Activated T-cell treated with anti-CD3 and anti-CD28 coated beads for 1 hour (primary cell): ENCODE results near the gene PPP3R1.

Experiments used
- DNase-seq: peaks from one replicate; pipeline ENCODE4 v3.0.0-alpha.2; 2020; ENCODE audit warnings: low read depth

Gene PPP3R1, protein sequence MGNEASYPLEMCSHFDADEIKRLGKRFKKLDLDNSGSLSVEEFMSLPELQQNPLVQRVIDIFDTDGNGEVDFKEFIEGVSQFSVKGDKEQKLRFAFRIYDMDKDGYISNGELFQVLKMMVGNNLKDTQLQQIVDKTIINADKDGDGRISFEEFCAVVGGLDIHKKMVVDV

DNA sequence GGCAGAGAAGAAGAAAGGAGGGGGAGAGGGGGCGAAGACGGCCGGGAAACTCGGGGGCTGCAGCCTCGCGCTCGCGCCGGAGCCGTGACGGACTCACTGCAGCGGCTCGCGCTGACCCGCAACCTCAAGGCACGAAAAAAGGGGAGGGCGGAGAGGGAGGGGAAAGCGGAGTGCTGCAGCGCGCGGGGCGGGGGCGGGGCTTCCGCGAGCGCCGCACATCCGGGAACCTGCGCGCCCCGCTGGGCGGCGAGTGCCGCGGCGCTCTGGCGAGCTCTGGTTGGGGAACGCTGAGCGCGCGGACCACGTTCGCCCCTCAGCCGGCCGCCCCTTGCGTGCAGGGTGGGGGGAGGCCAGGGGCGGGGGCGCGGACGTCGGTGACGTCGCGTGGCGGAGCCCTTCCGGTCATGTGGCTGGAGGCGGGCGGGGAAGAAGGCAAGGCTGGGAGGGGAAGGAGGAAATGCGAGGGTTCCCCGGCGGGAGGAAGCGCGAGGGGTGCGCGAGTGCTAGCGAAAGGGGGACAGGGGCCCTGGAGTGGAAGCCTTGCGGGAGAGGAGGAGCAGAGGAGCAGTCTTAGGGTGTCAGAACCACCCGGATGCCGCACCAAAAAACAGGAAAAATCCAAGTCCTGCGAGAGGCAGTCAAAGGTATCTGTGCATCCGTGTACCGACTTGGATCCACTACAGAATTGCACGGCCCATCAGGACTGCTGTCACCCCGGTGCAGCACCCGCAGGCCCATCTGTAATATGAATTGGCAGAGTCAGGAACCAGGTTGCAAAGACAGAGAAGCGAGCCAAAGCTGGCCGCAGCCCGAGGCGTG is at the start of gene PPP3R1:
TSS of gene PPP3R1 (minus strand) at position 133 of the 819 bp plus-strand sequence. CDS start 405 bp downstream, outside the sequence.
- DNase-seq = peak; percentile 87

DNA sequence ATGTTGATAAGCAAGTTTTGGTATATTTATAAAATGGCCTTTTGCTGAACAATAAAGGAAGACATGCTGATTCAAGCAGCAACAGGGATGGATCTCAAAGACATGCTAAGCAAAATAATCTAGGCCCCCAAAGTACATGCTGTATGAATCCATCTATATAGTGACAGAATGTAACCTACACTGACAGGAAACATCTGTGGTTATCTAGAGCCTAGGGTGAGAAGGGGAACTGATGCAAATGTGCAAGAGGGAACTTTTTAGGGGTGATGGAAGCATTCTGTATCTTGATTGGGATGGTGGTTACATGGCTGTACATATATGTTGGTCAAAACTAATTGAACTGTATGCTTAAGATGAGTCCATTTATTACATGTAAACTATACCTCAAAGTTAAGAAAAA is 43.2 kb upstream of the PPP3R1 start:
- no peak for DNase-seq

DNA sequence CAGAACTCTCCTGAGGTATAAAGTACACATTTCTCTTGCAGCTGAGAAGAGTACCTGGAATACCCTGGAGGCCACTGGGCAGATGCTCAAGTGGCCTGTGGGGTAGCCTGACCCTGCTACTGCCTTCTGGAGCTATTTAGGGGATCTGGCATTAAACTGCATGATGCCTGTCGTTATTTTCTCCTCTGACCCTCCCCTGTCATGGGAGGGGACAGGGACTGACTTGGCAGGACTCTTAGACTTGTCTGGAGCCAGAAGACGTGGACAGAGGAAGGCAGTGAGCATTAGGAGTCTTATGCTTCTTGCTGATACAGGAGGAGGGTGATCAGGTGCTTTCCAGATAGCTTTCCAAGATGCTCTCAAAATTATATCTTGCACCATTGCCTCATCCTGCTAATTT is 42.6 kb upstream of the PPP3R1 start:
- no peak for DNase-seq

DNA sequence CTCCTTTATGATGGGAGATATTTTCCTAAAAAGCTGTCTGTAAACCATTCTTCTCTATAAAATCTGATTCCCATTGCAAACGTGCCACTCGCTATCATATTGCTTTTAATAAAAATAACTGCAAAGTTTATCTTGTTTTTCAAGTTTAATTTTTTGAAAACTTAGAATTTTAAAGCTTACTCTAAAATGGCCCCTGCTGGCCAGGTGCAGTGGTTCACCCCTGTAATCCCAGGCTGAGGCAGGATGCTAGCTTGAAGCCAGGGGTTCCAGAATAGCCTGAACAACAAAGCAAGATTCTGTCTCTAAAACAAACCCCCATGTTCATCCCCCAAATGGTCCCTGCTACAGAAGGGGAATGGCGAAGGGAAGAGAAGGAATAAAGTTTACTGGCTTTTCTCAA is 41.9 kb upstream of the PPP3R1 start:
- no peak for DNase-seq

DNA sequence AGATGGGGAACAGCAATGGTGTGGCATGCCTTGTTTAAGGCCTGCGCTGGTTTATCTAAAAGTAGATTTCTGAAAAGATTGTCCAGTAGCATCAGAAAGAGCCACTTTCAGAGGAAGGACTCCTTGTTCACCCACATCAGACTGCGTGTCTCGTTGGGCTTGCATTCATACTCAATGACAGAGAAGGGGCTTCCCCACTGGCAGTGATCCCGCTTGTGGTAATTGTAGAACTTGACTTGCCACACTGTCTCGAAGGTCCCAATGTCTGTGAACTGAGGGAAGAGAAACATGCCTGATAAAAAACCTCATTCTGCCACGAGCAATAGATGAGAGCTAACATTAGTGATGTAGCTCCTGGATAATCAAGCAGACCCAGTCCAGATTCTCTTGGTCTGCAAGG is 41.4 kb upstream of the PPP3R1 start:
- no peak for DNase-seq

DNA sequence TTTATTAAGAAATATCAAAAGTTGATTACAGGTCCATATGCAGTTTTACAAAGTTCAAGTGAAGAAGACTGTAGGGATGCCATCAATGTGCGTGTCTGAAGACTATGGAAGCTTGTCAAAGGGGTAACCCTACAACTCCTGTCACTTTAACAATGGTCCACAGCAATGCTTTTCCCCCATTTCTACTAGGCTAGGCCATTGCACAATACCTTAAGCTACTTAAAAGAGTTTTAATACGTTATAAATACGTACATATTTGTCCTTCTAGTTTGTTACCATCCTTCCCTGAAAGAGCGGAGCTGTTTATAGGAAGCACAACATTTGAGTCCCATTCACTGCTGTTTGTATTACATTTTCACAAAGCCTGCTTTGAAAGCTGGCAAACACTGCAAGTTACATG is 40.7 kb upstream of the PPP3R1 start:
- DNase-seq = no peak

DNA sequence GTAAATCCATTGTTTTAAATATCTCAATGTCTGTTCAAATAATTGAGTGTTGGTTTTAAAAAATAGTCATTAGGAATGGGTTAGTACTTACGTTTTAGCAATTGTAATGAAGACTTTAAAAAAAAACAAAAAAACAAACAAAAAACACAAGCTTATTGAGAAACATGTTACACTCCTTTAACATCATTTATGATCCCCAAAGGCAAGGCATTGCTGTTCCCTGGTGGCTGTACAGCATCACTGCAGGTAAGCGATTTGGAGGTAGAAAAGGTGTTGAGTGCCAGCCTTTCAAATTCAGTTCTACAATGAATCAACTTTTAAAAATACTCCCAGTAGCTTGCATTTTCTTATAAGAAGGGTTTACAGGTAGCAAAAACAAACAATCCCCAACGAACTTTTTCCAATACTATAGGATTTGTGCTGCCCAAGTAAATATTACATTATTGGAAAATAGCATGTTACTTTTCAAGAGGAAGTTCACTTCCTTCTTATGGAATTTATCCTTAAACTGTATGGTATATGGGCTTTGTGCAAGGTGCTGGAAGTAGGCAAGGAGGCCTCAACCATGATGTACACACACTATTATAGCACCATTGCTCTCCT is 39.9 kb upstream of the PPP3R1 start:
- peak; percentile 7 for DNase-seq

DNA sequence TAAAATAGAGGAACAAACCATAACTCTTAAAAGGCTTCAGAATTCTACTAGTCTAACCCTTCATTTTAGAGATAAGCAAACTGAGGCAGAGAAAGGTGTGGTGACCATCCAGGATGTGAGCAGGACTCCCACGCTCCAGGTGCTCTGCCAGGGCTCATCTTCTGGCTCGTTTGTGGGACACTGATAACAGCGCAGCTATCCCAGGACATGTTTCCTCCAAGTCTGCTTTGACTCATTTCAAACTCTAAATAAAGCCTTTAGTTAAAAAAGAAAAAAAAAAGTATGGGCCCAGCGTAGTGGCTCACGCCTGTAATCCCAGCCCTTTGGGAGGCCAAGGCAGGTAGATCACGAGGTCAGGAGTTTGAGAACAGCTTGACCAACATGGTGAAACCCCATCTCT is 39.0 kb upstream of the PPP3R1 start:
- no peak for DNase-seq

DNA sequence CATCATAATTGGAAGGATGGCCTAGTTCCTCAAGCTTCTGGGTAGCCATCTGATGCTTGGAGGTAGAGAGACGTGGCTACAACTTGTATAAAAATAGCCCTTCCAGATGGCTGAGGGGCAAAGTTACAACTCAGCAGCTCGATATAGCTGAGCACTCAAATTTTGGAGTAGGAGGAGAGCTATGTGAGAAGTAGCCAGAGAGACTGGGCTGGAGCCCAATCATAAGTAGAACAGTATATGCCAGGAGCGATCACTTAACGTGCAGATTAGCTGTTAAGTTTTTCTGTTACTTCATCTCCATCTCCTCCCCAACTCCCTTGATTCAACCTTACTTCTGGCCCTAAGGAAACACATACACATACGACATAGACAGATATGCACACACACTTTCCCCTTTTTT is 38.6 kb upstream of the PPP3R1 start:
- no peak for DNase-seq

DNA sequence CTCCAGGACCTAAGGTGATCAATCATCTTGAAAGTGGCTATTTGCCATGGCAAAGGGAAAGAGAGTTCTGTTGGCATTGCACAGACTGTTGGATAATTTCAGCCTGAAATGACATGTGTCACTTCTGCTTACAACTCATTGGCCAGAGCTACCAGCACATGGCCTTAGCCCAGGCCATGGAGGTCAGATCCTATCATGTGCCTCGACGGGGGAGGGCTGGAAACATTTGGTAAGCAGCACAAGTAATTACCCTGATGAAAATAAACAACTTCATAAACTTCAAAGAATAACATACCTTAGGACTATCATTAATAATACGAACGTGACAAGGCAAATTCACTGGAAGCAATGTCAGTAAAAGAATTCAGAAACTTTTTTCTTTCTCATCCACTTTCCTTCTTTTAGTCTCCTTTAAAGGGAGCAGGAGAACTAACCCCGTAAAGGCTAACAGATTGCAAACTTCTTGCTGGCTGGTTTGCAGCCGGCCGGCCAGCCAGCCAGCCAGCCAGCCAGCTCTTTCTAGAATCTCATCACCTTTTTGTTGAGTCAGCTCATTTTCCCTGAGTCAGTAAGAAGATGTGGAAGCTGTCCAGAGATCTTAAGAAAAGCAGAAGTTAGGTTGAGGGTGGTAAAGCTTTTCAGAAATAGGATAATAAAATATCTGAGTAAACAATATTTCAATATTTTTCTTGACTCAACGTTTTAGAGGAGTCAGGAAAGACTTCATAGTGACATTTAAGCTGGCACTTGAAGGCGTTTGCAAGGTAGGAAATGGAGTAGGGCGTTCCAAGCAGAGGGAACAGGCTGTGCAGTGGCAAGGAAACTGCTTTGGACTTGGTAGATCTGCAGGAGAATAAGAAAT is 35.5 kb upstream of the PPP3R1 start:
- DNase-seq = no peak

DNA sequence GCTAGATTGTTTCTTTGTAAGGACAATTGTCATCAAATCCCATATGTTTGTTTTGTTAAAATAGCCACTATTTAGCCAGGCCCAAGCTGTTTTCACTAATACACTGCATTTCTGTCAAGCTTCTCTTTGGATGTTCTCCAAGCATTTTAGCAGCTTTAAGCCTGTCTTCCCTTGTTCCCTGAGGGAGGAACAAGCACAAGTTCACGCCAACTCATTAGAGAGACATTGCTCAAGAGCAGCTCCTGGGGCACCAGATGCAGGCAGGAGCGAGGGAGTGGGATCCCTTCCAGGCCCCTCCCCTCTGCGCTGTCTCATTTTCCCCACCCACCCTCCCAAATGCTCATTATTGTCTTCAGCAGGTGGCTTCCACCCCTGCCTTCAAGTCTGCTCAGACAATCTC is 32.6 kb upstream of the PPP3R1 start:
- DNase-seq = no peak

DNA sequence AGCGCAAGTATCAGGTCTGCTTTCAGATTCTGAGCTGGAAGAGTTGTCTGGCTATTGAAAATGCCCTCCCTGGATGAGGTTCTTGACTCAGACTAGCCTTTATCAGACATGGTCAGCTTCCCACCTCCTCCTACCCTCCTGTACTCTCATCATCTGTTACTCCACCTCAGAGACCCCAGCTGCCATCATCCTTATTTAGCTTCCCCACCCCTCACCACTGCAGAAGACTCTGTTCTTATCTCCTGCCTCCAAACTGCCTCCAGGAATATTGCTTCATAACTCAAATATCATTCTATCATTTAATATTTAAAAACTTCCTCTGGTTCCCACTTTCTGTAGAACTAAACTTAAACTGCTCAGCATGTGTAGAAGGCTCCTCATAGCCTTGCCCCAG is 31.1 kb upstream of the PPP3R1 start:
- no peak for DNase-seq

DNA sequence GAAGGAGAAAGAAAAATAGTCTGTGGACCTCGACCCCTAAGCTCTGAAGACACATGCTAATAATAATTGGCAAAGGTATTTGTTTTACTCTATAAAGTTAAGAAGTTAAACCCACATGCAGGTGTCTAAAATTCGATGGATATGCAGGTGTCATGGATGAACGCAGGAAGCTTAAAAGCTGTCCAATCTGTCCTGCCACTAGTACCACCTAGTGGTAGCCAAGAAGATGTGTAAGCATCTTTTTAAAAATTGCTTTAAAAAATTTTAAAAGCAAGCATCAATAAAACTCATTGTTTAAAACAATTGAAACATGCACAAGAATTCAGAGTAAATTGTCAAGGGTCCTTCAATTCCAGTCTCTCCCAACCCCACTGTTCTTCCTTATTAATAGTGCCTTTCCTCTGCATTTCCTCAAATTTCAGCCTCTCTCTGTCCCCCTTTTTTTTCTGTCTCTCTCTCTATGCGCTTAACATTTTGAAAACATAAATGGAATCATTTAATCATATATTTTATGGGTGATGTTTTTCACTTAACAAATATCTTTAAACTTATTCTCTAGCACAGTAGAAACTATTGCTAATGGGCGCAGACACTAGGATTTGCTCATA is 30.6 kb upstream of the PPP3R1 start:
- DNase-seq = no peak

DNA sequence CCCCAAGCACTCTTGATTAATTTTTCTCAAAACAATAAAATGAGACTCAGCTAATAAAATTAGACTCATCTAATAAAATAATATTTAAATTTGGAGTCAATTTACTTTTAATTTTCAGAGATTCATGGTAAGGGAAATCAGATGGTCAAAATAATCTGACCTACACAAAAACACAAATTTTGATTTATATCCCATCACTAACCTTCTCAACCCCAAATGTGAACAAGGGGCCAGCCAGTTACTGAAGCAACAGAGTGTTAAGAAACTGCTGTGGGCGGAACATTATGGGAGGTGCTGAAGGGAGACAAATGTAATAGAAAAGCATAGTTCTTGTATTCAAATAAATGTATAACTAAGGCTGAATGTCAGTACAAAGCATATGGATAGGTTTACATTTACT is 28.5 kb upstream of the PPP3R1 start:
- DNase-seq = no peak

DNA sequence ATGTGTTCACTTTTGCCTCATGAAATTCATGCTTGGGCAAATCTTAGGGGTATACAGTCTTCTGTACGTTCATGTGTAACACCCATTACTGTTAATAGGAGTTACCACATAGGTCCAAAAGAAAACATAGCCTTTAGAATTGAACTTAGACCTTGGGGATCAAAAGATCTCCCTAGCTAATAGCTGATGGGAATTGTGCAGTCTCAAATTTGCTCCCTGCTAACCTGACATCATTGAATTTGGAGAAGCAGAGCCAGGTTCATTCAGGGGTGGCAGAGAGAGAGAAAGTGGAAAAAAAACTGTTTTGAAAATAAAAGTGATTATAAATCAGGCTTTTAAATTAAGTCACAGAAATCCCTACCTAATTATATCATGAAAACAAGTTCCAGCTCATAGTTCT is 28.0 kb upstream of the PPP3R1 start:
- no peak for DNase-seq

DNA sequence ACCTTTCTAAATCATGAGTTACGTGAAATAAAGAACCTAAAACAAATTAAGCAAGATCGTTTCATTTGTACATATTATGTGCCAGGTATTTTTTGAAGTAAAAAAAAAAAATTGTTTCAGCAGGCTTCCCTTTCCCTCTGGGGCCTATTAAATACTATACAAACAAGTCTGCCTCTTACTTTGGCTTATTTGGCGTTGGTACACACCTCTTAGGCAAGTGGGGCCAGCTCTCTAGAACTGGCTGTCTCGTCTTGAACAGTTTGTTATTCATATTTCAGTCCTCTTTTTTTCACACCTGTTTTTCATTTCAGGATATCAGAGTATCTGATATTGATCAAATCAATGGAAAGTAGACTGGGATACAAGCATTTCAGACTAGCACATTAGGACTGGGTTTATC is 27.4 kb upstream of the PPP3R1 start:
- DNase-seq = no peak

DNA sequence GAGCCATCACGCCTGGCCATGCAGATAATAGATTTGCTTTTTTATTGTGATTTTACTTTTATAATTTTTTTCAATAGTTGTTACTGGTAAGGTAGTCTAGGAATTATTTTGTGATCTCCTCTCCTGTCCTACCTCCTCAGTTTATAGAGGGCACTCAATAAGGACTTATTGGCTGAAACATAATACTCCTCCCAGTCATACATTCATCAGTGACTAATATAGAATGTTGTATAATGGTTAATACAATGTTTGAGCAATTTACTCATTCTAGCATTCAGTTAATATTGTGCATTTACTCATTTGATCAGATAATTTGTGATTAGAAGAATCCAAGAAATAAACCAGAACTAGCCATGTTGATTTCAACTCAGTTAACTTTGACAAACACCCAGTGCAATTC is 25.8 kb upstream of the PPP3R1 start:
- no peak for DNase-seq

DNA sequence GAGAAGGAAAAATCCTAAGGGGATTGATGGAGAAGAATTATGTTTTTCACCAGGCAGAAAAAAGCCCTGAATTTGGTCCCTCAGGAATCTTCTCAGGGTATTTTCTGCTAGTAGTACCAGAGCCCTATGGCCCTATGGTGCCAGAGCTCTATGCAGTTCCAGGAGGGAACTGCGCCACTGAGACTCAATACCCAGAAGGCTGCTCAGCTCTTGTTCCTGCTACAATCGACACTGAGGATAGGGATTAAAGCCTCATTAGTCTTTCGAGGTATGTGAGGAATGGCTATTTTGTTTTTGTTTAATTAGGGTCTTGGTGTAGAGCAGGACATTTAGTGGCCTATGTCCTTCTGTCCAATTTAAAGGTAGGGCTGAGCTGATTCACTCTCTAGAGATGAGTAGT is 21.7 kb upstream of the PPP3R1 start:
- DNase-seq = no peak

DNA sequence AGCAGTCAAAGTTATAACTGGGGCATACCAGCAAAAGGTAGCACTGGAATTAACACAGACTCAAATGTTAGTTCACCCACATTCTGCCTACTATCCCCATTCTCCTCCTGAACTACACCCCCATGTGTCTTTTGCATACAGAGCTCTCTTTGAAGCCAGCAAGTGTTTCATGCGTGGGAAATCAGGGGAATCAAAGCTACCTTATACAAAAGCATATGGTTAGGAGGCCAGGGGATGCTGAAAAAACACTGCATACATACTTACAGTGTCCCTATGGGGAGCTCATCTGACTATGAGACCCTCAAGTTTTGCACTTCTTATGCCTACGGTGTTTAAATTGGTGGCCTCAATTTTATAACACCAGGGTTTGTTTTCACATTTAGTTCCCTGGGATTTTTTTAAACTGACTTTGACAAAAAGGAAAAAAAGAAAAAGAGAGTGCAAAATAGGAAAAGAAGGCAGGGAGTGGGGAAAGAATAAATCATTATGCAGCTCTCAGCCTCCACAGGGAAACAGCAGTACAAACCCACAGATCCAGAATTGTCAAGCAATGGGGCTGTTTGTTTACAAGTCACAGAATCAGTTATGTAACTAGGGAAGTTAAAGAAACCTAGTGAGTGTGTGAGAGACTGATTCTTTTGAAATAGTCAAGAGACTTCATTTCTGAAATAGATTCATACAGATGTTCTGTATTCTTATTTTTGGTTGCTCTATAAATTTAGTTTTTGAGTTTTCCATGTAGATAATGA is 20.1 kb upstream of the PPP3R1 start:
- DNase-seq = no peak

DNA sequence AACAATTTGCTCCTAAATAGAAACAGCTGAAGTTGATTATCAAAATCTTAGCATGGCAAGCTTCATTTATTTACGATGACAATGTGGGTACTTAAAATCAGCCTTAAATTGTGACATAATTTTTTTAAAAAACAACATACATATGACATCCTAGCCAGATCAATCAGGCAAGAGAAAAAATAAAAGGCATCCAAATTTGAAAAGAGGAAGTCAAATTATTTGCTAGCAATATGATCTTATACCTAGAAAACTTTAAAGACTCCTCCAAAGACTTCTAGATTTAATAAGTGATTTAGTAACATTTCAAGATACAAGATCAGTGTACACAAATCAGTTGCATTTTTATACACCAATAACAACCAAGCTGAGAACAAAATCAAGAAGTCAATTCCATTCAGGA is 14.3 kb upstream of the PPP3R1 start:
- DNase-seq = no peak

DNA sequence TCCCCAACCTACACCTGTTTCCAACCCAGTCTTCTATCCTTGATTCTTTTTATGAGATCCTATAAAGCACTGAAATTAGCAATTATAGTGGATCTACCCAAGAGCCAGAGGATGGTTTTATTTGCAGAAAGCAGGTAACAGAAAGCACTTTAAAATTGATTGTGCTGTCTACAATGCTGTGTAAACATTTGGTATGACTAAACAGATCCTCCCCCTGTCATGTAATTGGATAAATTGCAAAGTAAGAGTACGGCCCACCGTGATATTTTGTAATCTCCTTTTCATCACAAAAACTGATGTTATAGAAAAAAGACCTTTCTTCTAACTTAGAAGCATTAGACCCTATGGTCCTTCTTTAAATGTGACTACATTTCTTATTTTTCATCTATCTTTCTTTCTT is 11.3 kb upstream of the PPP3R1 start:
- DNase-seq = no peak
